Measurements from ENCODE around the gene CUL9.

Gene CUL9

GRCh38 chr6:43173591-43174262 lies 8.3 kb upstream of the CUL9 start:
- no peak for DNase-seq

GRCh38 chr6:43174263-43175112 lies 7.5 kb upstream of the CUL9 start:
- DNase-seq: peak; percentile 90

GRCh38 chr6:43175676-43176422 lies 6.1 kb upstream of the CUL9 start:
- no peak for DNase-seq

GRCh38 chr6:43176423-43176786 lies 5.6 kb upstream of the CUL9 start:
- no peak for DNase-seq

GRCh38 chr6:43178150-43178549 lies 3.8 kb upstream of the CUL9 start:
- DNase-seq: no peak

DNA sequence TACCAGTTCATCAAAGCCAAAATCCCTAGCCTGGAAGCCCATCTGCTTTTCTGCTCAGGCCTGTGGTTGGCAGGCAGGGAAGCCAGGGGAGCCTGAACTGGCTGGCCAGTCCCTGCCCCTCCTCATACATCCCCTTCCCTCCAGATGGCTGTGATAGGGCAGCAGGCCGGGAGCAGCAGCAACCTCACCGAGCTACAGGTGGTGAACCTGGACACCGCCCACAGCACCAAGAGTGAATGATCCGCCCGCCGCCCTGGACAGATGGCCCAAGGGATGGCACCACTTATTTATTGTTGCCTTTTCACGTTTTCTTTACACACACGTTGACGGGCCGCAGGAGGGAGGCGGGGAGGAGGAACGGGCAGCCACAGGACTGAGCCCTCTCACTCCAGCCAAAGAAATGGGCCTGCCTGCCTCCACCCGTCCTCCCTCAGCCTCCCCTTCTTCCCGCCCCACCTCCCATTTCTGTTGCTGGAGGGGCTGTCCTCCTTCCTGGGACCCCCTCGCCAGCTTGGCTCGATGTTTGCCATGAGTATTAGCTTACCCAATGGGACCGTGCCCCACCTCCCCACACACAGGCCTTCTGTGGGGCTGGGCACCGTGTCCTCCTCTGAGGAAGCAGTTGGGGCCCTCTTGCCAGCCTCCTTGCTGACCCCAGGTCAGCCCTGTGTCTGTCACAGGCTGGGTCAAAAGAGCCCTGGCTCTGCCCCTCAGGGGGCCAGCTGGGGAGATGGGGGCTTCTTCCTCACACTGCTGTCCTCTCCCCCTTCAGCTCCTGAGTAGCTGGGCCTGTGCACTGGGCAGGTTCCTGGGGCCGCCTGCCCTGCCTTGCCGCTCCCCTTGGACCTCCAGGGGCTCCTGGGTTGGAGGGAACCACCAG lies 2.8 kb upstream of the CUL9 start:
- DNase-seq: no peak

GRCh38 chr6:43180058-43180457 lies 1.9 kb upstream of the CUL9 start:
- DNase-seq: no peak

- no peak for DNase-seq
Measured at GRCh38 chr6:43180985-43181384, 1.0 kb upstream of the CUL9 start.

DNA sequence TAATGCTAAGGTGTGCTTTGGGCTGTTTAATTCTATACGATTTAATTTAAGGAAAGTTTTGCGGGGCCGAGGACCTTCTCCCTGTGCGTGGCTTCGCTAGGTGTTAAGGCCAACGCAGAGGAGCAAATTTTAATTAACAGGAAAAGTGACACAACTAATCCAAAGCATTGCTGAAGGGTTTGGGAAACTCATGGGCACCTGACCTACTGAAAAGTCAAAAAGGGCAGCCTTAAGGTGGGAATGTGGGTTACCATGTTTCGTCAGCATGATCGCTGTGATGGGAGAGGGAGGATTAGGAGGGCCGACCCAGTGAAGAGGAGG lies 415 bp upstream of the CUL9 start:
- no peak for DNase-seq

GRCh38 chr6:43183441-43183840 lies 1.4 kb downstream of the CUL9 start:
- no peak for DNase-seq

DNA sequence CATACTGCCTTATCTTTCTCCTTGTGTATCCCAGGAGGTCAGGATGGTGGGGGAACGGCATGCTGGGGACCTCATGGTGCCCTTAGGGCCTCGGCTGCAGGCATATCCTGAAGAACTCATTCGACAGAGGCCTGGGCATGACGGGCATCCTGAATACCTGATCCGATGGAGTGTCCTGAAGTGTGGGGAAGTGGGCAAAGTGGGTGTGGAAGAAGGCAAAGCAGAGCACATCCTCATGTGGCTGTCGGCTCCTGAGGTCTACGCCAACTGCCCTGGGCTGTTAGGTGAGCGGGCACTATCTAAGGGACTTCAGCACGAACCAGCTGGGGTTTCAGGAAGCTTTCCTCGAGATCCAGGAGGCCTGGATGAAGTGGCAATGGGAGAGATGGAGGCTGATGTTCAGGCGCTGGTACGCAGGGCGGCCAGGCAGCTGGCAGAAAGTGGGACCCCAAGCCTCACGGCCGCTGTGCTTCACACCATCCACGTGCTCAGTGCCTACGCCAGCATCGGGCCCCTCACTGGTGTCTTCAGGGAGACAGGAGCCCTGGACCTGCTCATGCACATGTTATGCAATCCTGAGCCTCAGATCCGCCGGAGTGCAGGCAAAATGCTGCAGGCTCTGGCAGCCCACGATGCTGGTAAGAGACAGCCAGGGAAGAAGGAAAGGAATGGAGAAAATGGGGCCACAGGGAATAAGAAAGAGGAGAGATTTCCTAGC lies 2.4 kb downstream of the CUL9 start:
- no peak for DNase-seq

DNA sequence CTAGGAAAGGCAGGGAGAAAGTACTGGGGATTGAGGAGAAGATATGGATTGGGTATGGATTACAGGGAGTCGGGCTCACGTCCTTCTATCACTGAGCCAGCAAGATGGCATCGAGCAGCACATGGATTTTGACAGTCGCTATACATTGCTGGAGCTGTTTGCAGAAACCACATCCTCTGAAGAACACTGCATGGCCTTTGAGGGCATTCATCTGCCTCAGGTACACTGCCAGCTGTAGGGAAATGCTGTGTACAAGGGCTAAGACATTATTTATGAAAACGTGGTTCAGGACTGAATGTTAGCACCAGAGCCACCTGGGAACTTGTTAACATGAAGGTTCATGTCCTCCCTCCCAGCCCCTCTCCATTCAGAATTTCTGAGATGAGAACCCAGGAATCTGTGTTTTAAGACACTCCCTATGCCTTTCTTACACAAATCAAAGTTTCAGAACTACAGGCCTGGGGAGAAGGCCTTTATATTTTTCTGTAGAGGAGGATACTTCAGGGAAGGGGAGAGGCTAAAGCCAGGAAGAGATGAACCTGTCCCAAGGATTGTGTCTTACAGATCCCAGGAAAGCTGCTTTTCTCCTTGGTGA lies 3.5 kb downstream of the CUL9 start:
- no peak for DNase-seq

DNA sequence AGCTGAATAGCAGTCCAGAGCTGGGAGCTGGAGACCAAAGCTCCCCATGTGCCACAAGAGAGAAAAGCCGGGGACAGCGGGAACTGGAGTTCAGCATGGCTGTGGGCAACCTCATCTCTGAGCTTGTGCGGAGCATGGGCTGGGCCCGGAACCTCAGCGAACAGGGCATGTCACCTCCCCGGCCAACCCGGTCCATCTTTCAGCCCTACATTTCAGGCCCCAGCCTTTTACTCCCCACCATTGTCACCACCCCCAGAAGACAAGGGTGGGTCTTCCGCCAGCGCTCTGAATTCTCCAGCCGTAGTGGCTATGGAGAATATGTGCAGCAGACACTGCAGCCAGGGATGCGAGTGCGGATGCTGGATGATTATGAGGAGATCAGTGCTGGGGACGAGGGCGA lies 4.0 kb downstream of the CUL9 start:
- DNase-seq: no peak

DNA sequence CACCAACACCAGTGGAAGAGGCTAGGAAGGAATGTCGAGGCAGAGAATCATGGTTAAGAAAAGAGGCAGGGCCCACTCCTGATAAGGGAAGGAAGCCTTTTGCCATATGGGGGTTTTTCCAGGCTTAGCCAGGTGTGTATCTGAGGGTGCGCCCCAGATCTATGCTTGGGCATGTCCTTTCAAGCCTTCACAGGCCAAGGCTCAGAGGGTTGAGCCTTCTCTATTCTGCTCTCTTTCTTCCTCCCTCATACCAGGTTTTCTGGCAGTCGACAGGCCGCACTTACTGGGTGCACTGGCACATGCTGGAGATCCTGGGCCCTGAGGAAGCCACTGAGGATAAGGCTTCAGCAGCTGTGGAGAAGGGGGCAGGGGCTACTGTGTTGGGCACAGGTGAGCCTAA lies 4.7 kb downstream of the CUL9 start:
- no peak for DNase-seq

DNA sequence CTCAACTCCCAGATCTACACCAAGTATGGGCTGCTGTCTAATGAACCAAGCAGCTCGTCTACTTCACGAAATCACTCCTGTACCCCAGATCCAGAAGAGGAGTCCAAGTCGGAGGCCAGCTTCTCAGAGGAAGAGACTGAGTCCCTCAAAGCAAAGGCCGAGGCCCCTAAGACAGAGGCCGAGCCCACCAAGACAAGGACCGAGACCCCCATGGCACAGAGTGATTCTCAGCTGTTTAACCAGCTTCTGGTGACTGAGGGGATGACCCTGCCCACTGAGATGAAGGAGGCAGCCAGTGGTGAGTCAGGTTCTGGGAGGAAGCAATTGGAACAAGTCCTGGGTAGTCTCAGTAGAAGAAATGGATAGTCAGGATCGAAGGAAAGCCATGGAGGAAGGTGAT lies 5.8 kb downstream of the CUL9 start:
- no peak for DNase-seq

GRCh38 chr6:43188426-43188825 lies 6.4 kb downstream of the CUL9 start:
- no peak for DNase-seq

- no peak for DNase-seq
Measured at GRCh38 chr6:43189776-43190304, 7.8 kb downstream of the CUL9 start.

DNA sequence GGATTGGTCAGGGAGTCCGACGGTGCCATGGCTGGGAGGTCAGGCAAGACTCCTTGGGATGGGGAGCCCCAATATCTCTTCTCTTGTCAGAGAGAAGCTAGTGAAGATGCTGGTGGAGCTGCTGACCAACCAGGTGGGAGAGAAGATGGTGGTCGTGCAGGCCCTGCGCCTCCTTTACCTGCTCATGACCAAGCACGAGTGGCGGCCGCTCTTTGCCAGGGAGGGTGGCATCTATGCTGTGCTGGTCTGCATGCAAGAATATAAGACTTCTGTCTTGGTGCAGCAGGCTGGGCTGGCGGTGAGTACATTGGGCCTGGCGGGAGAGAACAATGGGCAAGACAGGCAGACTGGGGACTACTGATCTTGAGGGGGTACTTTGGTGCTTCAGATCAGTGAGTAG lies 10.9 kb downstream of the CUL9 start:
- no peak for DNase-seq

DNA sequence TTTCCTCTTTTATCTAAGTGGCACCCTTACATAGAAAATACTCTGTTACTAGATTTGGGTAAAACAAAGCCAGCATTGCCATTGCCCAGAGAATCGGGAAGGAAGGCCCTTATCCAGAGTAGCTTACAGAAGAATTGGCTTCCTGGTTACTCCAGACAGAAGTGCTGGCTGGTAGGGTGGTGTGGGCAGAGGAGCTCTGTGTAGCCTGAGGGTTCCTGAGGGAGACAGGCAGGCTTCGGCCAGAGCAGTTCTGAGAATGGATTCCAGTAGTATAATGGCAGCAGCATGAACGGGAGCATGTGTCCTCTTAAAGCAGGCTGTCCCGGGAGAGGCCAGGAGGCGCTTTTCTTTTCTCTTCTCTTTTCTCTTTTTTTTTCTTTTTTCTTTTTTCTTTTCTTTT lies 11.9 kb downstream of the CUL9 start:
- no peak for DNase-seq

- DNase-seq: no peak
Measured at GRCh38 chr6:43196337-43196736, 14.3 kb downstream of the CUL9 start.

DNA sequence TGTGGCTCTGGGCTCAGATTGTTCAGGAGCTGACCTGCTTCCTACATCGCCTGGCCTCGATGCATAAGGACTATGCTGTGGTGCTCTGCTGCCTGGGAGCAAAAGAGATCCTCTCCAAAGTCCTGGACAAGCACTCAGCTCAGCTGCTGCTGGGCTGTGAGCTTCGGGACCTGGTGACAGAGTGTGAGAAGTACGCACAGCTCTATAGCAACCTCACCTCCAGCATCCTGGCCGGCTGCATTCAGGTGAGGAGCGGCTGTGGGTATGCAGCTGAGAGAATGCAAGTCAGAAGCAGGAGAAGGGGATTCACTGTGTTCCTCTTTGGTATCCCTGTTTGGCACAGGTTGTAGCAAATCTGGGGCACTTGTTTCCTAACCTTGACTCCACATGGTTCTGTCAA lies 17.9 kb downstream of the CUL9 start:
- no peak for DNase-seq

- DNase-seq: no peak
Measured at GRCh38 chr6:43200541-43200940, 18.5 kb downstream of the CUL9 start.

Measured in activated T-cell treated with anti-CD3 and anti-CD28 coated beads for 4 hours (primary cell).